Heart right ventricle (tissue), 16 donors: ENCODE data around the gene RMI2. TPM values are rescaled to one million over a fixed set of nuclear protein-coding genes. Genes with fewer than 3 reads are reported as not detected.

Experiments
- ATAC-seq, 8 donors: fragments of 200-7000 bp; cut with Tn5 transposase; one replicate each; pipeline ENCODE4 v1.9.1; 2020; ENCODE audit warnings: mild to moderate bottlenecking in 8 of 8, moderate library complexity in 8 of 8, moderate number of reproducible peaks in 1 of 8
- DNase-seq, 2 donors: peaks; one replicate each; pipeline ENCODE4 v3.0.0-alpha.2; 2020
- H3K27ac ChIP-seq, 10 donors: fragments of 200-600 bp; sonication (generic) in 2 of 10; one replicate each; pipeline versions ENCODE4 v1.5.0 to v1.8.0; 2020 to 2022; ENCODE audit warnings: mild to moderate bottlenecking in 3 of 10
- H3K27me3 ChIP-seq, 7 donors: fragments of 200-600 bp; one replicate each; pipeline ENCODE4 v1.8.0; 2021 to 2022; ENCODE audit warnings: mild to moderate bottlenecking in 2 of 7
- H3K36me3 ChIP-seq, 9 donors: fragments of 200-600 bp; sonication (generic) in 1 of 9; one replicate each; pipeline versions ENCODE4 v1.5.0 to v1.8.0; 2020 to 2022; ENCODE audit warnings: mild to moderate bottlenecking in 2 of 9
- H3K4me1 ChIP-seq, 9 donors: fragments of 200-600 bp; sonication (generic) in 1 of 9; one replicate each; pipeline versions ENCODE4 v1.5.0 to v1.8.0; 2020 to 2022; ENCODE audit warnings: mild to moderate bottlenecking in 4 of 9
- H3K4me3 ChIP-seq, 10 donors: fragments of 200-600 bp; sonication (generic) in 2 of 10; one replicate each; pipeline versions ENCODE4 v1.5.0 to v1.8.0; 2020 to 2022; ENCODE audit warnings: mild to moderate bottlenecking in 7 of 10, moderate library complexity in 2 of 10
- H3K9me3 ChIP-seq, 11 donors: fragments of 200-600 bp in 10 of 11; sonication (generic) in 2 of 11; one replicate each; pipeline versions ENCODE4 v1.5.0 to v1.8.0; 2013 to 2022; ENCODE audit warnings: mild to moderate bottlenecking in 2 of 11, control low read depth in 1 of 11, moderate library complexity in 1 of 11
- WGBS, 2 donors: extraction: QIAGEN DNeasy Blood & Tissue Kit; methylation state at CpG; one replicate each; pipeline ENCODE4 v1.1.7; 2013; ENCODE audit warnings: inconsistent platforms in 1 of 2; 5-methylcytosine and 5-hydroxymethylcytosine counted together
- intact Hi-C, 10 donors: fragments of 100-400 bp; cut with DNase I; formaldehyde crosslinking; loops; one replicate each; pipeline versions ENCODE4 v1.11.1 to v1.14.2; 2022
- polyA plus RNA-seq, 2 donors: library from polyadenylated mRNA; stranded (reverse); fragments of 200-250 nt; gene quantifications; one replicate each; pipeline ENCODE4 v1.2.3, GENCODE V29; 2013
- total RNA-seq, 10 donors: library from RNA; stranded (reverse); fragmentation: NEBNext Ultra II Directional in 3 of 10; extraction: Animal tissue kit (Norgen Biotek cat#: 25700) in 3 of 10; gene quantifications; one replicate each; pipeline versions ENCODE4 v1.2.1 to v1.2.4, GENCODE V29; 2021 to 2023
- TF ChIP-seq, protein P1 (sequence below), 9 donors: fragments of 200-600 bp; sonication (generic) in 2 of 9; IDR thresholded peaks; one replicate each; pipeline versions ENCODE4 v1.5.0 to v1.8.0; 2021 to 2022; ENCODE audit warnings: antibody characterized with exemption in 9 of 9, mild to moderate bottlenecking in 5 of 9, moderate library complexity in 1 of 9
- donor health status: Arrhythmogenic right ventricular cardiomyopathy.
- donor health status: ischemic (EF 13 %, LVEDD 7.1; RV severe dilation, severe dysfunction).
- donor health status: healthy with polysubstance abuse.
- donor health status: DM: no; HTN: yes; CAD: no.
- donor health status: DM: no; HTN: no; CAD: no.
- donor health status: ischemic (EF 25% LVEDD 6.9; RV normal size, moderate dysfunction).
- donor health status: ischemic (EF 25% LVEDD 5.7; RV mildly dilated, moderate dysfunction).
- donor health status: healthy.
- donor health status: DM: yes; HTN: yes; CAD: no.
- donor health status: Ischemic cardiomyopathy.
- donor health status: ischemic (EF 35%, LVEDD 5.7; RV mildly dilated, moderate dysfunction).
- donor health status: nonischemic (EF 11% LVEDD 7.7; RV severe dilation, severe dysfunction).
- donor health status: DM: yes; HTN: yes; CAD: no.
- donor health status: PGD.
- donor health status: ischemic (EF 29% LVEDD 5.4; RV normal size, mild dysfunction).
- donor health status: nonischemic (EF 23%, LVEDD 6.1; RV moderate dilation, normal function).

Gene RMI2
- total and polyA plus RNA-seq, 12 donors, result 0.22 to 3.8 (median 1.1) TPM

DNA sequence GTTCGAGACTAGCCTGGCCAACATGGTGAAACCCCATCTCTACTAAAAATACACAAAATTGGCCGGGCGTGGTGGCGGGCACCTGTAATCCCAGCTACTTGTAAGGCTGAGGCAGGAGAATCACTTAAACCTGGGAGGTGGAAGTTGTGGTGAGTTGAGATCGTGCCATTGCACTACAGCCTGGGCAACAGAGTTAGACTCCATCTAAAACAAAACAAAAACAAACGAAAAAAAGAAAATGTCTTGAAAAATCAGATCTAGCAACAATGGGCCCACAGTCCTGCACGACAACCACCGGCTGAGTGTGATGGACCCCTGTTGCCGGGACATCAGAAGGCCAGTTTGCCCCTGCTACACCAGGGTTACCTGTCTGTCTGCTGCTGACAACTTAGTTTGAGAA lies 3.9 kb upstream of the RMI2 start:
- WGBS, 2 donors, result 87 to 89% methylated on average over 9 of the region's 9 CpGs
- no peaks in the 10 kb centered on the region for H3K9me3 ChIP-seq
- ATAC-seq (no peak), DNase-seq (no peak)
- H3K27ac ChIP-seq, result no peak overlapping the region
- TF ChIP-seq, protein P1, sequence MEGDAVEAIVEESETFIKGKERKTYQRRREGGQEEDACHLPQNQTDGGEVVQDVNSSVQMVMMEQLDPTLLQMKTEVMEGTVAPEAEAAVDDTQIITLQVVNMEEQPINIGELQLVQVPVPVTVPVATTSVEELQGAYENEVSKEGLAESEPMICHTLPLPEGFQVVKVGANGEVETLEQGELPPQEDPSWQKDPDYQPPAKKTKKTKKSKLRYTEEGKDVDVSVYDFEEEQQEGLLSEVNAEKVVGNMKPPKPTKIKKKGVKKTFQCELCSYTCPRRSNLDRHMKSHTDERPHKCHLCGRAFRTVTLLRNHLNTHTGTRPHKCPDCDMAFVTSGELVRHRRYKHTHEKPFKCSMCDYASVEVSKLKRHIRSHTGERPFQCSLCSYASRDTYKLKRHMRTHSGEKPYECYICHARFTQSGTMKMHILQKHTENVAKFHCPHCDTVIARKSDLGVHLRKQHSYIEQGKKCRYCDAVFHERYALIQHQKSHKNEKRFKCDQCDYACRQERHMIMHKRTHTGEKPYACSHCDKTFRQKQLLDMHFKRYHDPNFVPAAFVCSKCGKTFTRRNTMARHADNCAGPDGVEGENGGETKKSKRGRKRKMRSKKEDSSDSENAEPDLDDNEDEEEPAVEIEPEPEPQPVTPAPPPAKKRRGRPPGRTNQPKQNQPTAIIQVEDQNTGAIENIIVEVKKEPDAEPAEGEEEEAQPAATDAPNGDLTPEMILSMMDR (IDR thresholded peaks at IDR 0.05), result no peak
- intact Hi-C loops, result no loop called here
- H3K4me1 ChIP-seq, result peaks cover 0 to 17% (median 10%) of the 10 kb centered on the region in 9 donors
- no peaks in the 10 kb centered on the region for H3K36me3 ChIP-seq
- H3K27me3 ChIP-seq, result no peaks in the 10 kb centered on the region
- H3K4me3 ChIP-seq, result no peak overlapping the region

DNA sequence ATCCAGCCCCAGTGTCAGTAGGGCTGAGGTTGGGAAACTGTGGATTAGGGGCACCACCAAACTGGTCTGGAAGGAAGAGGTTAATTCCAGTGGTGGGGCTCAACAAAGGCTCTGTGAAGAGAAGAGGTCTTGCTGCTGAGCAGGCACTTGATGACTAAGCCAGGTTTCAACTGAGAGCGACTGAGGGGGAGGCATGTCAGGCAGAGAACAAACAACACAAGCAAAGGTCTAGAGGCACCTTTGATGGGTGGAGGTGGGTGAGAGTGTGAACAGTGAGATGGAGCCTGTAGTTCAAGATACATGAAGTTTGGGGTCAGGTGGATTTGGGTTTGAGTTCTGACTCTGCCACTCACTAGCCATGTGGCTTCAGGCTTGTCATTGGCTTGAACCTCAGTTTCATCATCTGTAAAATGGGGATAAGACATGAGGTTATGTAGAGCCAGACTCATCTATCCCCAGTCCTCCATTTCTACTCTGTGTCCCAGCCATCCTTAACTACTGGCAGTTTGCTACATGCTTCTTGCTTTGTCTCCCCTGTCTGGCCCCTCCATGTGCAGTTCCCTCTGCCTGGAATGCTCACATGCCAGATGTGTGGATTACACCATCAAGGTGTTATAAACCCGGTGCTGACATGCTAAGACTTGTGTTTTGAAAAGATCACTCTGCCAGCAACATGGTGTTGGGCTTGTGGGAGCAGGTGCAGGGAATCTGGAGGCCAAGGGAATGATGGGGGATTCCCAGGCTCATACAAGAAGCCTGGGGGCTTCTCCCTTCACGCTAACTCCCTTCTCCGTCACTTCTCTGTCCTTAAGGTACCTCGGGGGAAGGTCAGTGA lies 3.0 kb upstream of the RMI2 start:
- no peak for DNase-seq

DNA sequence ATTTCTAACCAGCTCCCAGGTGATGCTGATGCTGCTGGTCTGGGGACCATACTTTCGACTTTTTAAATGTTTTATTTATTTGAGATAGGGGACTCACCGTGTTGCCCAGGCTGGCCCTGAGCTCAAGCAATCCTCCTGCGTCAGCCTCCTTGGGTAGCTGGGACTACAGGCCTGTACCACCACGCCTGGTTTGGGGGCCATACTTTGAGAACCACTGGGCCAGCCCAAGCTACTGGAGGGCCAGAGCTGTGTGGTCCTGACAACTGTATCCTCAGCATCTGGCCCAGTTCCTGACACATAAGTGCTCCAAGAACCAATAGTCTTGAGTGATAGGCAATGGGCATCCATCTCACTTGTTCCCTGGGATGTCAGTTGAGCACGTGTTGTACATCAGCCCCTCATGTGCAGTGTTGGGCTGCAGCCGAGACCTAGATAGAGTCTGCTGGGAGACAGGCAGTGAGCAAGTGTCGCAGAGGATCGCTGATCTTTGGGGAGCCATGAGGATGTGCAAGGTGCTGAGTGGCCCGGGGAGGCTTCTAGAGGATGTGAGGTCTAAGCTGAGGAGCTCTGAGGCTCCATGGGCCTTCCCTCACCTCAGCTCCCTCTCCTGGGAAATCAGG lies 1.6 kb downstream of the RMI2 start:
- Histone ChIP-seq H3K27me3 (no peaks in the 10 kb centered on the region), H3K4me3 (no peak overlapping the region), H3K27ac (no peak overlapping the region), H3K36me3 (no peaks in the 10 kb centered on the region), H3K9me3 (no peaks in the 10 kb centered on the region), H3K4me1 (peaks cover 3 to 51% (median 23%) of the 10 kb centered on the region in 9 donors)
- DNase-seq (no peak), ATAC-seq (no peak)
- WGBS, 2 donors, result 77 to 90% methylated on average over 9 of the region's 9 CpGs
- TF ChIP-seq, protein P1 (IDR thresholded peaks at IDR 0.05), result no peak
- intact Hi-C loops, result no loop called here

More for the DNA sequence above, 3.0 kb upstream of the RMI2 start:
- Histone ChIP-seq H3K27ac (no peak overlapping the region), H3K27me3 (no peaks in the 10 kb centered on the region), H3K36me3 (no peaks in the 10 kb centered on the region), H3K4me3 (no peak overlapping the region), H3K4me1 (peaks cover 0 to 20% (median 10%) of the 10 kb centered on the region in 9 donors), H3K9me3 (no peaks in the 10 kb centered on the region)
- 73 to 74% methylated on average over 5 of the region's 5 CpGs for WGBS, 2 donors
- ATAC-seq, result no peak
- intact Hi-C loops, result no loop called here
- TF ChIP-seq, protein P1 (IDR thresholded peaks at IDR 0.05), result no peak

DNA sequence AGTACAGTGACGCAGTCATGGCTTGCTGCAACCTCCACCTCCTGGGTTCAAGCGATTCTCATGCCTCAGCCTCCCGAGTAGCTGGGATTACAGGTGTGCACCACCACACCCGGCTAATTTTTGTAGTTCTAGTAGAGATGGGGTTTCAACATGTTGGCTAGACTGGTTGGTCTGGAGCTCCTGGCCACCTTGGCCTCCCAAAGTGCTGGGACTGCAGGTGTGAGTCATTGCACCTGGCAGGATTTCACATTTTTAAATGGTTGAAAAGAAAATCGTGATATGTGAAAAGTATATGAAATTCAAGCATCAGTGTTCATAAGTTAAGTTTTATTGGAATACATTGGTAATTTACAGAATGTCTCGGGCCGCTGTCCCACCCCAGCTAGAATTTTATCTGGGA lies 2.6 kb downstream of the RMI2 start:
- no peak for DNase-seq
- H3K9me3 ChIP-seq, result no peaks in the 10 kb centered on the region
- peaks cover 3 to 51% (median 23%) of the 10 kb centered on the region in 9 donors for H3K4me1 ChIP-seq
- no peak overlapping the region for H3K4me3 ChIP-seq
- no peaks in the 10 kb centered on the region for H3K36me3 ChIP-seq
- 96 to 97% methylated on average over 7 of the region's 7 CpGs for WGBS, 2 donors
- no peak for ATAC-seq
- no peaks in the 10 kb centered on the region for H3K27me3 ChIP-seq
- H3K27ac ChIP-seq, result no peak overlapping the region
- intact Hi-C loops, result no loop called here
- TF ChIP-seq, protein P1 (IDR thresholded peaks at IDR 0.05), result no peak
